Right hindlimb (tissue), 1 donor: ENCODE measurements around the gene ADGRF3.
"Not testable (repeated sequence)": the region's sequence is repeated elsewhere in the genome, so short reads cannot be mapped to it uniquely, and the experiment has no call there.

Source experiments
- DNase-seq: peaks from one replicate; pipeline ENCODE4 v3.0.0-alpha.2; 2018

Gene ADGRF3

DNA sequence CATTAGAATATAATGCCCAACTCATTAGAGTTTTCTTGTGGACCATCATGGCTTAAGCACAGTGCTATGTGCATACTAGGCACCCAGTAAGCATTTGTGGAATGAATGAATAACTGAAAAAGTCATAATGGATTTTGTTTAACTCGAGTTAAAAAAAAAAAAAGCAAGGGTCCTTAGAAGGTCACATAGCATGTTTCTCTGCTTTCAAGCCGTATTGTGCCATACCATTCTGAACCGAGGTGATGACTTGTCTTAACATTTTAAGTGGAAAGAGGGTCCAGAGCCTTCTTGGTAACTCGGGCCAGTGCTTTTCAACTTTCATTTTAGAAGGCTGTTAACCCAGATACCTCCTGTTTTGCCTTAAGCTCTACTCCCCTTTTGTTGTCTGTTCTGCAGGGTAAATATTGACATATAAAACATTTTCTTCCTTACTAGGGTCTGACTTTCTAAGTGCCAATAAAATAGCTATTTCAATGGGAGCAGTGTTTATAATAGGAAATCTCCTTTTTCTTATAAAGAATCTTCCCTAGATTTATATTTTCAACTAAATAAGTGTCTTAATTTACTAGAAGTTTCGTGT, 787 bp upstream of the ADGRF3 start:
- no peak for DNase-seq

DNA sequence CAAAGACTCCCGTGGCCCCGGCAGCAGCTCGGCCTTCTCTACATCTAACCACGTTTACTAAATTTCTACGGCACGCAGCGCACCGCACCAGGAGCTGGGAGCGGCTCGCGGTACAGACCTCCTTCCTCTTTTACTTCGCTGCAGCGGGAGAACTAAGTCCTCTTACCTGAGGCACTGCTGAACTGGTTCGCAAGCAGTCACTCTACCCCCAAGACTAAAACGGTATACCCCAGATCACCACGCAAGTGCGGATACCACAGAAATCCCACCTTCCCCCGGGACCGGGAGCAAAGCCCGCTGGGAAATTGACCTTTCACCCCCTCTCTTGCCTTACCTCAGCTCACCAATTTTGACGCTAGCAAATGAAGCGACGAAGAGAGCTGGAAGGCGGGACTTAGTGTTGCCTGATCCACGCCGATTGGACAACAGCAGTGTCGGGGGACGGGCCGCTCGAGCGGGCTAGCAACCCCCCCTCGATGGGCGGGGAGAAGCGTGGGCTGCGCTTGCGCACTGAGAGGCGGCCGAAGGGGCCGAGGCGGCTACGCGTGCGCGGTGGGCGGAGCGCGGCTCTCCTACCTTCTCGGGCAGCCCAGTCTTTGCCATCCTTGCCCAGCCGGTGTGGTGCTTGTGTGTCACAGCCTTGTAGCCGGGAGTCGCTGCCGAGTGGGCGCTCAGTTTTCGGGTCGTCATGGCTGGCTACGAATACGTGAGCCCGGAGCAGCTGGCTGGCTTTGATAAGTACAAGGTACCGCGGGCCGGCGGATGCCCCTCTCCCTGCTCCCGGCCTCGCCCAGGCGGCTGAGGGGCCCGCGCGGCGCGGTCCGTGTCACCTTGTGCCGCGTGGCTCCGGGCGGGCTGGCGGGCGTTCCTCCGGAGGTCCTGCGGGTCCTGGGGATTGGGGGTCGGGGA, 790 bp downstream of the ADGRF3 start, which contains the start of gene SELENOI:
Gene SELENOI (plus strand): TSS at position 599 of the 909 bp plus-strand sequence. CDS start 90 bp downstream, at position 689.
- DNase-seq = peak; percentile 100

DNA sequence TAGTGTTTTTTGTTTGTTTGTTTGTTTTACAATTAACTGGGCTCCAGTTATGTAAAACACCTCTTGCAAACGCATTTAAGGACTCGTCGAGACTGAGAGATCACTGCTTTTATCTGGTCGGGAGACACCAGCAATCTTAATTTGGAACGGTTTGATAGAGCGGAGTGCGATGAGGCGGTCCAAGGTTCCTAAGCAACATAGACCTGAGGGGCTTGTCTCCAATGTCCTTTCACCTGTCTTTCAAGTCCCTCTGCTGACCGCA, 1.4 kb downstream of the ADGRF3 start:
- no peak for DNase-seq

DNA sequence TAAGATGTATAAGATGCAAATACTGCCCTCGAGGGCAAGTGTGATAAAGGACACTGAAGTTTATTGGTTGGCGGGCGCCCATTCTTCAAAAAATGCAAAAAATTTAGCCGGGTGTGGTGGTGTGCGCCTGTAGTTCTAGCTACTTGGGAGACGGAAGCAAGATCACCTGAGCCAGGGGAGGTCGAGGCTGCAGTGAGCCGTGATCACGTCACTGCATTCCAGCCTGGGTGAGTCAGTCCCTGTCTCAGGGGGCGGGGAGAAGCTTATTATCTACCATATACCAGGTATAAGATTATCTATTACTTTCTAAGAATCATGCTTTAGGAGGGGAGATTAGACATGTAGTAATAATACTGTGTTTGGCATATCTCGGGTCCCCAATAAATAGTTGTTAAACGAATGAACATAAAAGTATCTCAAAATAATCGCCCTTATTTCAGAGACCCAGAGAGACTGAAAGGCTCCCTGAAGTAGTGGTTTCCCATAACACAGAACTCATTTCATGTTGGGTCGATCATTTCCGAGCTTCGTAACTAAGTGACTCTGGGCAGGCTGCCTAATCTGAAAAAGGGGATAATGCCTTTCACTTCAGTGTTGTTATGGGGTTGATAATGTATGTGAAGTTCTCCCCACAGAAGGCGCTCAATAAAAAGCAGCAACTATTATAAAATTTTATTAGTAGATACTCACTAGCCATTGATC, 1.9 kb downstream of the ADGRF3 start:
- no peak for DNase-seq

DNA sequence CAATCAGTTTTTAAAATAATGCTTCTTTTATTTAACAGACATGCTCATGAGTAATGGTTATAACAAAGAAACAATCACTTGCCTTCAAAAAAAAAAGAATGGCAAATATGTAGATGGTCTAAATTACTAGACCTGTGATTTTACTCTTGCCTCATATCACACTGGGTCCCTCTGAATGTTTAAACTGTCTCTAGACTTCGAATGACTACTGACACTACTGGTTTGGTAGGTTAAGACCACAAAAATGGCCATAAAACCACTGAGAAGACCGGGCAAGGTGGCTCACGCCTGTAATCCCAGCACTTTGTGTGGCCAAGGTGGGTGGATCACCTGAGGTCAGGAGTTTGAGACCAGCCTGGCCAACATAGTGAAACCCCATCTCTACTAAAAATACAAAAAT, 5.8 kb downstream of the ADGRF3 start:
- DNase-seq = no peak

- no peak for DNase-seq
Measured at GRCh38 chr2:26337298-26337697, 9.3 kb downstream of the ADGRF3 start.

GRCh38 chr2:26336719-26337118, 9.9 kb downstream of the ADGRF3 start:
- DNase-seq = no peak

DNA sequence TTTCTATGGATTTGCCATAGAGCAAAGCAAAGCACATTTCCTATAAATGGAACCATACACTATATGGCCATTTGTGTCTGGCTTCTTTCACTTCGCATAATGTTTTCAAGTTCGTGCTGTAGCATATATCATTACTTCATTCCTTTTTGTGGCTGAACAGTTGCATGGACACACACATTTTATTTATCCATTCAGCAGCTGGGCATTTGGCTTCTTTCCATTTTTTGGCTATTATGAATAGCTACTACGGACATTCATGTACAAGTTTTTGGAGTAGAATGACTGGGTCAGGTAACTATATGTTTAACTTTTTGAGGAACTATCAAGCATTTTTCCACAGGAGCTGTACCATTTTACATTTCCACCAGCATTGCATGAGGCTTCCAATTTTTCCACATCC, 11.4 kb downstream of the ADGRF3 start:
- no peak for DNase-seq

- no peak for DNase-seq
Measured at GRCh38 chr2:26333293-26333692, 13.3 kb downstream of the ADGRF3 start.

DNA sequence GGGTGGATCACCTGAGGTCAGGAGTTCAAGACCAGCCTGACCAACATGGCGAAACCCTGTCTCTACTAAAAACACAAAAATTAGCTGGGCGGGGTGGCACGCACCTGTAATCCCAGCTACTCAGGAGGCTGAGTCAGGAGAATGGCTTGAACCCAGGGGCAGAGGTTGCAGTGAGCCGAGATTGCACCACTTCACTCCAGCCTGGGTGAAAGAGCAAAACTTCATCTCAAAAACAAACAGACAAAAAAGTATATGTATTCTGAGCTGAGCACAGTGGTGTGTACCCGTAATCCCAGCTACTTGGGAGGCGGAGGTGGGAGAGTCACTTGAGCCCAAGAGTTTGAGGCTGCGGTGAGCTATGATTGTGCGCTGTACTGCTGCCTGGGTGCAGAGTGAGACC, 15.3 kb downstream of the ADGRF3 start:
- not testable (repeated sequence) for DNase-seq

GRCh38 chr2:26330604-26331003, 16.0 kb downstream of the ADGRF3 start:
- no peak for DNase-seq

DNA sequence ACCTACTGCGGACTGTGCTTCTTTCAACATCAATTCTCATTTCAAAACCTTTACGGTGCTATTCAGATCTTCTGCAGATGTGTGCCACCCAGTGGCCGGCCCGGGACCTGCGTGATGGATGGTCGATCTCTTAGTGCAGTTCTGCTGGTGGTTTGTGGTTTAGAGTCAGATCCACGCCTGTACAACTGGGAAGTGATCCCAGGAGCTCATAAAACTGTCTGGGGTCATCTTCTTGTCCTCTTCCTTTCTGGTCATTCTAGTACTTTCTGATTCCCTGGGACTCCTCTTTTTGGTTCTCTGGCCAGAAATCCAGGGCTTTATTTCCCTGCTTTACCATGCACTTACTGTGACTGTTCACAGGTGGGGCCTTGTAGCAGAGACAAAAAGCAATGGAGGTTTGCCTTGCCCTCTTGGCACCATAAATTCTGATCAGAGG, 16.5 kb downstream of the ADGRF3 start:
- peak; percentile 88 for DNase-seq

GRCh38 chr2:26329083-26329482, 17.5 kb downstream of the ADGRF3 start:
- not testable (repeated sequence) for DNase-seq

DNA sequence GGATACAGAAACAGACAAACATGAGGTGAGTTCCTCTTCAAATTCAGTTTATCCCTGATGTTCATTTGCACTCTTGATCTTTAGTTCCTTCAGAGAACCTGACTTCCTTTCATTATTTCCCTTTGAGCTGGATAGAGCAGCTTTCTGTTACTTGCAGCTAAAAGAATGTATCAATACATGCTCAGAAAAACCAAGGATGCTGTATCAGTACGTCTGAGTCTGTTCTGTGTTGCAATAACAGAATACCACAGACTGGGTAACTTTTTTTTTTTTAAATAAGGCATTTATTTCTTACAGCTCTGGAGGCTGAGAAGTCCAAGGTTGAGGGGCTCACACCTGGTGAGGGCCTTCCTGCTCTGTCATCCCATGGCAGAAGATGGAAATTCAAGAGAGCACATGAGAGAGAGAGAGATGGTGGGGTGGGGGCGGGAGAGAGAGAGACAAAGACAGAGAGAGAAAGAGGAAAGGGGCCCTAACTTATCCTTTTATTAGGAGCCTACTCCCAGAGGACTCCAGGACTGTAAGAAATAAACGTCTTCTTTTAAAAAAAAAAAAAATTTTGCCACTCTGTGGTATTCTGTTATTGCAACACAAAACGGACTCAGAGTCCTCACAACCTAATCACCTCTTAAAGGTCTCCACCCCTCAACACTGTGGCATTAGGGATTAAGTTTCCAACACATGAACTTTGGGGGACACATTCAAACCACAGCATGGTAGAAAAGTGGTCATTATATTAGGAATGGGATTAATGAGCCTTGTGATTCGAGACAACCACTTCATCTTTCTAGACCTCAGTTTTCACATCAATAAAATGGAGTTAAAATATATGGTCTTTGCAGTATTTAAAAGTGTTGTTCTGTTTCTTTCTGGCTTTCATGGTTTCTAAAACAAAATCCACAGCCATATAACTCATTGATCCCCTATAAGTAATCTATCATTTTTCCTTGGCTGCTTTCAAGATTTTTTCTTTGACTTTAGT, 19.0 kb downstream of the ADGRF3 start:
- DNase-seq = no peak

GRCh38 chr2:26326514-26326913, 20.1 kb downstream of the ADGRF3 start:
- DNase-seq = no peak

DNA sequence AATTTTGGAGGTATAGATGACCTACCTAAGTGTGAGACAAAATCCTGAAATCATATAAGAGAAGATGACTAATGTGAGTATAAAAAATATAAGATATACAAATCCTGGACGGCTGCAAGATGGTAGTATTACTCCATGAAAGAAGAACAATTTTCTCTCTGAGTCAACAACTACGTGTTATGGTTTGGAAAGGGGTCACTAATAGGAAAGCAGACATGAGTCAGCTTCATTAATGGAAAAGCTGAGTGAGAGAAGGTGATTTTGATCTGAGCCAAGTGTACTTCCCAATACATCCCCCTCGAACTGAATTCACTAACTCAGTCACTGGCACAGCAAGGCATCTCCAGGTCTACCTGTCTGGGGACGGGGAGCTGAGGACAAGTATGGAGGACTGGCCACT, 20.7 kb downstream of the ADGRF3 start:
- DNase-seq = no peak

DNA sequence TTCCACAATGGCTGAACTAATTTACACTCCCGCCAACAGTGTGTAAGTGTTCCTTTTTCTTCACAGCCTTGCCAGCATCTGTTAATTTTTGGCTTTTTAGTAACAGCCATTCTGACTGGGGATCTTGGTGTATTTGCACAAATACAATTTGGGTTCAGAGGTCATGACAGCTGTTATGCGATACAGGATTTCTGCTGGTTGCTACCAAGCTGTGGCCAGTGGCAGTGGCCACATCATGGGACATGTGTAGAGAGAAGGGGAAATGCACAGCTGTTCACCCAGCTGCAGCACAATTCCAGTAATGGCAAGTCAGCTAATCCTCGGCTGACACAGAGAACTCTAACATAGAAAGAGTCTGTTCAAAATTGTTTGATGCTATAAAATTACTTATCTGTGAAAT, 21.7 kb downstream of the ADGRF3 start:
- no peak for DNase-seq

- DNase-seq = not testable (repeated sequence)
Measured at GRCh38 chr2:26324479-26324878, 22.1 kb downstream of the ADGRF3 start.

DNA sequence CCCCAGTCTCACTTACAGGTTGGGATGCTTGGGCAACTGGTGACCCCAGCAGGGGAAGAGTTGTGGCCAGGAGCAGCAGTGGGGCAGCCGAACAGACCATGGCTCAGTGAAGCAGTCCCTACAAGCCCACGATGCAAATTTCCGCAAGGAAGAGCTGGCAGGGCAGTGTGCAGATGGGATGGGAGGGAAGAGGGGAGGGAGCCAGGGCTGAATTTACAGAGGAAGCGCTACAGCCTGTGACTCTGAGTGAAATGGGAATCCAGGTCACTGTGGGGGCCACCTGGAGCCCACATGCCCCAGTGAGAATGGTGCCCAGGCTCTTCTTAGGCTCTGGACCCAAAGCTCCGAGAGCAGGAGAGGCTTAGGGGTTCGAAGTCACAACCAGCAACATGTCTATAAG, 27.6 kb downstream of the ADGRF3 start:
- DNase-seq = no peak

DNA sequence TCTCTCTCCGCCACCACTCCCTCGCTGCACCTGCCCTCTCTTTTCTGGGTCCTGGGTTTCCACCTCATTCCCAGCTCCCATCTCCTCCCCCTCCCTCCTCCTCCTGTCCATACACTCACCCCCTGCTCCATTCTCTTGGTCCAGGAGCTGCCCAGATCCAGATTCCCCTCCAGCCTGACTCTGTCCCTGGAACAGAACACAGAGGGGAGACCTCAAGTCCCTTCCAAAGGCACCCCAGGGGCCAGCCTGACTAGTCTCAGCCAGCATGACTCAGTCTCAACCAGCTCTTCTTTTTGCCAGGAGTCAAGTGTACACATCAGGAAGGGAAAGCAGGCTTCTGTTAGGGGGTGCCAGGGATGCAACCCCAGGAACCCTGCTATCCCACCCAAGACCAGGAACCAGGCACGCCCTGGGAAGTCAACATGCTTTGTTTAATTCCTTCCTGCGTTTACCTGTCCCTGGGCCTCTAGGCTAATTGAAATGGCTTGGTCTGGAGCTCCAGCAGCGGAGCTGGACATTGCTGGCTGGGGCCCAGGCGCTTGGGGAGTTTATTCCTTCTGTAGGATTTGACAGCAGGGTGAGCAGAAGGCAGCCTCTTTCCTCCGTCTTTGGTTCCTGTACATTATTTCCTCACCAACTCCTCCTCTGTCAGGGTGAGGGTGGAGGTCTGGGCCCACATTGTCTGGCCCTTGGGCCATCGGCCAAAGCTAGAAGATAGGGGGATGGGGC, 29.0 kb downstream of the ADGRF3 start:
- DNase-seq = no peak

DNA sequence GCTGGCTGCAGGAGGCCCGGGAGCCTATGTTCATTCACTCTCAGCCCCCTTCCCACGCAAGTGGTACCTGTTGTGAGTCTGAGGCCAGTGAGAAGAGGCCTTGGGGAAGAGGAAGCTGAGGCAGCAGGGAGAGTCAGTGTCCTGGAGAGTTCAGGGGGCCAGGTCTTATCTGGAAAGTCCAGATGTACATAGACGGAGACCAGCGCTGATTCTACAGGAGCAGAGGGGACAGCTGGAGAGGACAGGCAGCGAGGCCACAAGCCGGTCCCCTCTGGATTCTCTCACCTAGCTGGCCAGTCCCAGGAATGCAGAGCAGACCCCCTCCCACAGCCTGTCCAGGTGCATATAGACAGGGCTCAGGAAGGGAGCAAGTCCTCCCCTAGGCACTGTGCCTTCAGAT, 29.7 kb downstream of the ADGRF3 start:
- DNase-seq = no peak

DNA sequence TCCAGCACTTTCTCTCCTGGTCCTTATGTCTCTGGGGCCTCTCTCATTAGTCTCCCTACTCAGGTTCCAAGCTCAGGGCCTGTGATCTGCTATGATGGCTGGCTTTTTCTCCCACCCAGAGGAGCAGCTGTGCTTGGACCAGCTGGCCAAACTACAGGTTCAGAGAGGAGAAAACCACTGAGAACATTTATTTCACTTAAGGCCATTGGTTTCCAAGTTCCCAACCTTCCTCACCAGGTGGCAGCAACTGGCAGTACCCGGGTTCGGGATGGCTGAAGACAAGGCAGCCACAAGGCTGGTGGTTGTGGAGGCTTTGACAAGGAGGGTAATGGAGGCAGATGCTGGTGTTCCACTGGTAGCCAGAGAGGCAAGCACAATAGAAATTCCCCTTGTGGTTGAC, 30.5 kb downstream of the ADGRF3 start:
- no peak for DNase-seq
